Glutamatergic neuron (in vitro differentiated cells): ENCODE measurements around the gene DDOST. TPM values are rescaled to one million over a fixed set of nuclear protein-coding genes. Genes with fewer than 3 reads are reported as not detected.

Experiments
- DNase-seq: peaks from one replicate; pipeline ENCODE4 v3.0.0; 2022
- H3K27ac Mint-ChIP-seq: one replicate; pipeline ENCODE4 v1.8.0; 2020; ENCODE audit warnings: mild to moderate bottlenecking, mixed read lengths, inconsistent platforms; ENCODE audit not compliant: unreplicated experiment
- H3K27me3 Mint-ChIP-seq: one replicate; pipeline ENCODE4 v1.8.0; 2020; ENCODE audit warnings: mild to moderate bottlenecking, moderate library complexity, mixed read lengths, inconsistent platforms; ENCODE audit not compliant: unreplicated experiment
- H3K36me3 Mint-ChIP-seq: one replicate; pipeline ENCODE4 v1.8.0; 2020; ENCODE audit warnings: mild to moderate bottlenecking, mixed read lengths, inconsistent platforms; ENCODE audit not compliant: unreplicated experiment
- H3K4me1 Mint-ChIP-seq: one replicate; pipeline ENCODE4 v1.8.0; 2020; ENCODE audit warnings: mild to moderate bottlenecking, low read depth, mixed read lengths, inconsistent platforms; ENCODE audit not compliant: unreplicated experiment
- H3K4me3 Mint-ChIP-seq: one replicate; pipeline ENCODE4 v1.8.0; 2020; ENCODE audit warnings: mild to moderate bottlenecking, mixed read lengths, inconsistent platforms; ENCODE audit not compliant: unreplicated experiment
- H3K9me3 Mint-ChIP-seq: one replicate; pipeline ENCODE4 v1.8.0; 2020; ENCODE audit warnings: mild to moderate bottlenecking, moderate library complexity, mixed read lengths, inconsistent platforms; ENCODE audit not compliant: unreplicated experiment
- total RNA-seq: library from RNA; stranded (reverse); fragmentation: NEBNext Ultra II Directional; extraction: Animal tissue kit (Norgen Biotek cat#: 25700); gene quantifications from one replicate; pipeline ENCODE4 v1.2.1, GENCODE V29; 2021; ENCODE audit not compliant: unreplicated experiment
- TF ChIP-seq, protein P1 (sequence below): fragments of 200-600 bp; sonication (generic); IDR thresholded peaks from one replicate; pipeline ENCODE4 v1.5.0; 2021; ENCODE audit not compliant: partially characterized antibody, unreplicated experiment

The DDOST gene
- total RNA-seq, 1 donor from 2014 or later, result 126 TPM

DNA sequence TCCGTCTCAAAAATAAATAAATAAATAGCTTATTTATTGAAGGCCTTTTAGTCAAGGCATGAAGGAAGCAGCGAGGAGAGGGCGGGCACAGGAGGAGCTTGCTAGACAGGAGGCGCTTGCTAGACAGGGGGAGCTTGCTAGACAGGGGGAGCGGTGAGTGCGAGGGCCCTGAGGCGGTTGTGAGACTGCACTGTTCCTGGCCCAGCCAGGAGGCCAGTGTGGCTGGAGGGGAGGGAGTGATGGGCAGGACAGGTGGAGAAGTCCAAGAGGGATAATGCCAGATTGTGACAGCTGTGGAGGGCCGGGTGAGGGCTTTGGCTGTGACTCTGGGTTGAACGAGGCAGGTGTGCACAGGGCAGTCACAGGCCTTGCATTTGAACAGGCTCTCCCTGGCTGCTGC is 38.4 kb upstream of the DDOST start:
- Mint-ChIP-seq H3K4me3 (peak overlapping the region; percentile 58), H3K36me3 (no peaks in the 10 kb centered on the region), H3K9me3 (peaks cover 17% of the 10 kb centered on the region), H3K27ac (peak overlapping the region; percentile 59), H3K4me1 (peaks cover 22% of the 10 kb centered on the region), H3K27me3 (peaks cover 20% of the 10 kb centered on the region)
- no peak for DNase-seq
- TF ChIP-seq, protein P1, sequence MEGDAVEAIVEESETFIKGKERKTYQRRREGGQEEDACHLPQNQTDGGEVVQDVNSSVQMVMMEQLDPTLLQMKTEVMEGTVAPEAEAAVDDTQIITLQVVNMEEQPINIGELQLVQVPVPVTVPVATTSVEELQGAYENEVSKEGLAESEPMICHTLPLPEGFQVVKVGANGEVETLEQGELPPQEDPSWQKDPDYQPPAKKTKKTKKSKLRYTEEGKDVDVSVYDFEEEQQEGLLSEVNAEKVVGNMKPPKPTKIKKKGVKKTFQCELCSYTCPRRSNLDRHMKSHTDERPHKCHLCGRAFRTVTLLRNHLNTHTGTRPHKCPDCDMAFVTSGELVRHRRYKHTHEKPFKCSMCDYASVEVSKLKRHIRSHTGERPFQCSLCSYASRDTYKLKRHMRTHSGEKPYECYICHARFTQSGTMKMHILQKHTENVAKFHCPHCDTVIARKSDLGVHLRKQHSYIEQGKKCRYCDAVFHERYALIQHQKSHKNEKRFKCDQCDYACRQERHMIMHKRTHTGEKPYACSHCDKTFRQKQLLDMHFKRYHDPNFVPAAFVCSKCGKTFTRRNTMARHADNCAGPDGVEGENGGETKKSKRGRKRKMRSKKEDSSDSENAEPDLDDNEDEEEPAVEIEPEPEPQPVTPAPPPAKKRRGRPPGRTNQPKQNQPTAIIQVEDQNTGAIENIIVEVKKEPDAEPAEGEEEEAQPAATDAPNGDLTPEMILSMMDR, result no peak

DNA sequence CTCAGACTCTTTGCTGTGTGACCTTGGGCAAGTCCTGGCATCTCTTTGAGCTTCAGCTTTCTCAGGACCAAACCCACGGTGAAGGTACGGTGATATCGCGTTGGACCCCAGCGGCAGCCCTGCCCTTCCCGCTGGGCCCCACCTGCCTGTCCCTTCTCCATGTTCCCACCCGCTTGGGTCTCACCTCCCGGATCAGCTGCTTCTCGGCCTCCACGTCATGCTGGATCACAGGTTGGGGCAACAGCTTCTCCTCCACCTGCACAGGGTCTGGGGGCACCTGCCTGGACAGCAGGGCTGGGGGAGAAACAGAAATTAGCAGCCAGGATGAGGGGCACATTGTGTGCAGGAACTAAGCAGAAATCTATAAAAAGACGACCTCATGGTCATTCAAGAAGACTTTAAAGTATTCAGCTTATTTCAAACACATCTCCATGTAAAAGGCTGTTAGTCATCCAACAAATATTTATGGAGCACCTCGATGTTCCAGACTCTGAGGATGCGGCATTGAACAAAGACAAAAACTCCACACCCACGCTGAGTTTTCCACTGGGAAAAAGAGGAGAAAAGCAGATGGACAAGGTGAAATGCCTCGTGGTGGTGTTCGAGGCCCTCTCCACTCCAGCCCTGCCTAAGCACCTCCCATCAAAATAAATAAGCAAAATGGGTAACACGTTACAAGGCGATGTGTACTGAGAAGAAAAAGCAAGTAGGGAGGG is 37.2 kb upstream of the DDOST start:
- Mint-ChIP-seq H3K36me3 (no peaks in the 10 kb centered on the region), H3K9me3 (peaks cover 10% of the 10 kb centered on the region), H3K4me3 (no peak overlapping the region), H3K4me1 (peaks cover 16% of the 10 kb centered on the region), H3K27me3 (peaks cover 11% of the 10 kb centered on the region), H3K27ac (peak overlapping the region; percentile 48)
- no peak for DNase-seq
- TF ChIP-seq, protein P1, result no peak

DNA sequence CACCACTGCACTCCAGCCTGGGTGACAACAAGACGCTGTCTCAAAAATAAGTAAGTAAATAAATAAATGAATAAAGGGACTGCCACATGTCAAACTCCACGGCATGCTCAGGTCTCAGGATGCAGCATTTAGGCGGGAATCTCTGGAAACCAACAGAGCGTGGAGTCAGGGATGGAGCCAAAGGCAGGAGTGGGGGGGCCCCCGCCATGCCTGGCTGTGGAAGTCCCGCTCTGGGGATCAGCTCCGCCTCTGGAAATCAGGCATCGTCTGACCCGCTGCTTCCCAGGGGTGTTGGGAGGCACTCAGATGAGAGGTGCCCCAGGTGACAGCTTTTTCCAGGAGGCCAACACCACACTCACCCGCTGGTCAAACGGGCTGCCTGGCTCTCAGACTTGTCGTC is 36.4 kb upstream of the DDOST start:
- Mint-ChIP-seq H3K27me3 (peaks cover 7% of the 10 kb centered on the region), H3K9me3 (peaks cover 6% of the 10 kb centered on the region), H3K4me3 (peak overlapping the region; percentile 42), H3K36me3 (no peaks in the 10 kb centered on the region), H3K4me1 (peaks cover 11% of the 10 kb centered on the region), H3K27ac (no peak overlapping the region)
- TF ChIP-seq, protein P1, result no peak
- no peak for DNase-seq

DNA sequence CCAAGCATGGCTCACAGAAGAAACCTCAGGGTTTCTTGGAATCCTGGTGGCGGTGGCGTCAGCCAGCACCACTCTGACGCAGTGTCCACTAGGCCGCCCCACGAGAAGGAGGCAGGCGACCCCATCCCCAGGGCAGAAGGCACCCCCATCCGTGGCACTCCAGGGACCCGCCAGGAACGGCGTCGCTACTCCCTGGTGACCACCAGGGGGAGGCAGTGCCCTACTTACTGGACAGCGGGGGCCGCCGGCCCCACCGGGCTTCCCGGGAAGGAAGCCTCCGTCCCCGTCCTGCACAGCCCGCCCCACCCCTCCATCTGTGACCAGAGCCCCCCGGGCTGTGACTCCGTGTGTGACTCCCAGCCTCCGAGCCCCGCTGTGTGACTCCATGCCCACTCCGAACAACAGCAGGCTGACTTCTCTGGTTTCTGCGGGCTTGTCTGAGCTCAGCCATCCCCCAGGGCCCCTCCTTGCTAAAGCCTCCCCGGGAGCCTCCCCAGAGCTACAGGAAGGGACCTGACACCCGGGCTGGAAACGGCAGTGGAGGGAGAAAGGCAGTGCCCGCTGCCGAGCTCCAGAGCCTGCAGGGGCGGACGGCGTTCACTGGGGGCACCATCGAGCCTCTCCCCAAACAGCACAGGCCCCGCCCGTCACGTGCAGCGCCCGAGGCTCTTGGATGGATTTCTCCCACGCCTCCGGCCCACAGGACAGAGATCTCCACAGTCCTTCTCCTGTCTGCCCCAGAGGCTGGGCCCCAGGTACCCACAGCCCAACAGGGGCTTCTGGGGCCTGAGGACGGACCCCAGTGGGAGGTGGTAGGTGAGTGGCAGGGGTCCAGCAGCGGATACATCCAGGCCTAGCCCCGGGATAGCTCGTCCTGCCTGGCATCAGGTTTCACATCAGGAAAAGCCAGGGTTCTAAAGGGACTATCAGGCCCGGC is 35.5 kb upstream of the DDOST start:
- TF ChIP-seq, protein P1, result peak; percentile 99
- Mint-ChIP-seq H3K27ac (peak overlapping the region; percentile 93), H3K9me3 (peaks cover 5% of the 10 kb centered on the region), H3K27me3 (peaks cover 9% of the 10 kb centered on the region), H3K36me3 (no peaks in the 10 kb centered on the region), H3K4me3 (peak overlapping the region; percentile 83), H3K4me1 (peaks cover 11% of the 10 kb centered on the region)
- peak; percentile 92 for DNase-seq
